ENCODE measurements around the gene UIMC1. TPM values are rescaled to one million over a fixed set of nuclear protein-coding genes. Genes with fewer than 3 reads are reported as not detected.

UIMC1 gene
- polyA plus RNA-seq, 1 donor (not counting 4 experiments of a cell fraction or from before 2014, with no cell fraction given), result 29.0 TPM

- Histone ChIP-seq H4K20me1 (ENCODE audit: control insufficient read depth, extremely low read depth, insufficient read depth, low read length) (no peaks in the 10 kb centered on the region), H3K4me3 (ENCODE audit: control insufficient read depth in 2 of 3, extremely low read depth in 1 of 3, insufficient read depth in 2 of 3, low read depth in 1 of 3, low read length in 3 of 3) (no peak overlapping the region), H3K4me1 (ENCODE audit: control insufficient read depth, extremely low read depth, insufficient read depth, low read length) (no peaks in the 10 kb centered on the region), H3K27ac (ENCODE audit: control insufficient read depth, insufficient read depth, low read length) (no peak overlapping the region), H3K79me2 (ENCODE audit: control insufficient read depth, insufficient read depth, low read length) (no peaks in the 10 kb centered on the region), H3K36me3 (ENCODE audit: control insufficient read depth in 2 of 2, extremely low read depth in 1 of 2, insufficient read depth in 2 of 2, low read length in 2 of 2) (peaks cover 7 to 21% of the 10 kb centered on the region in 2 experiments), H3K9me1 (ENCODE audit: control insufficient read depth, extremely low read depth, insufficient read depth, low read length) (no peaks in the 10 kb centered on the region), H3K9me3 (ENCODE audit: control insufficient read depth, low read depth, low read length) (no peaks in the 10 kb centered on the region), H3K27me3 (ENCODE audit: control insufficient read depth, extremely low read depth, insufficient read depth, low read length) (no peaks in the 10 kb centered on the region), H2AFZ (ENCODE audit: control insufficient read depth, low read length) (no peak overlapping the region), H3K4me2 (ENCODE audit: control insufficient read depth, extremely low read depth, insufficient read depth, low read depth, low read length) (no peak overlapping the region), H3K9ac (ENCODE audit: control insufficient read depth, extremely low read depth, insufficient read depth, low read length) (no peak overlapping the region)
- FAIRE-seq (no peak), DNase-seq (ENCODE audit: low read depth, low spot score) (no peak)
- no peak for TF ChIP-seq CTCF (optimal IDR thresholded peaks at IDR 0.05 in 1 of 3, IDR thresholded peaks at IDR 0.05 in 1 of 3, conservative IDR thresholded peaks at IDR 0.05 in 1 of 3; ENCODE audit: extremely low read depth in 1 of 3, insufficient read depth in 2 of 3, low read length in 3 of 3)
- no peak for TF ChIP-seq EZH2 (IDR thresholded peaks at IDR 0.05; ENCODE audit: low read length)
- dilution Hi-C loops (cut with MboI; ENCODE audit: extremely low pct_ligation_motif_present, low sequenced_read_pairs), result no loop called here
These were observed 105.8 kb downstream of the UIMC1 start for GRCh38 chr5:176900780-176901204.

- H3K9ac ChIP-seq (ENCODE audit: control insufficient read depth, extremely low read depth, insufficient read depth, low read length), result no peak overlapping the region
- no peak overlapping the region for H2AFZ ChIP-seq (ENCODE audit: control insufficient read depth, low read length)
- no peak for FAIRE-seq
- no peak for TF ChIP-seq CTCF (optimal IDR thresholded peaks at IDR 0.05 in 1 of 3, IDR thresholded peaks at IDR 0.05 in 1 of 3, conservative IDR thresholded peaks at IDR 0.05 in 1 of 3; ENCODE audit: extremely low read depth in 1 of 3, insufficient read depth in 2 of 3, low read length in 3 of 3)
- TF ChIP-seq EZH2 (IDR thresholded peaks at IDR 0.05; ENCODE audit: low read length), result no peak
- H3K4me3 ChIP-seq (ENCODE audit: control insufficient read depth in 2 of 3, extremely low read depth in 1 of 3, insufficient read depth in 2 of 3, low read depth in 1 of 3, low read length in 3 of 3), result no peak overlapping the region
- H3K4me2 ChIP-seq (ENCODE audit: control insufficient read depth, extremely low read depth, insufficient read depth, low read depth, low read length), result no peak overlapping the region
- no peaks in the 10 kb centered on the region for H3K9me1 ChIP-seq (ENCODE audit: control insufficient read depth, extremely low read depth, insufficient read depth, low read length)
- H3K27me3 ChIP-seq (ENCODE audit: control insufficient read depth, extremely low read depth, insufficient read depth, low read length), result no peaks in the 10 kb centered on the region
- DNase-seq (ENCODE audit: low read depth, low spot score), result no peak
- H3K36me3 ChIP-seq (ENCODE audit: control insufficient read depth in 2 of 2, extremely low read depth in 1 of 2, insufficient read depth in 2 of 2, low read length in 2 of 2), result peaks cover 5 to 20% of the 10 kb centered on the region in 2 experiments
- no peaks in the 10 kb centered on the region for H3K79me2 ChIP-seq (ENCODE audit: control insufficient read depth, insufficient read depth, low read length)
- H3K27ac ChIP-seq (ENCODE audit: control insufficient read depth, insufficient read depth, low read length), result no peak overlapping the region
- H3K4me1 ChIP-seq (ENCODE audit: control insufficient read depth, extremely low read depth, insufficient read depth, low read length), result no peaks in the 10 kb centered on the region
- no peaks in the 10 kb centered on the region for H4K20me1 ChIP-seq (ENCODE audit: control insufficient read depth, extremely low read depth, insufficient read depth, low read length)
- no peaks in the 10 kb centered on the region for H3K9me3 ChIP-seq (ENCODE audit: control insufficient read depth, low read depth, low read length)
- dilution Hi-C loops (cut with MboI; ENCODE audit: extremely low pct_ligation_motif_present, low sequenced_read_pairs), result no loop called here
These were observed 106.4 kb downstream of the UIMC1 start for GRCh38 chr5:176899946-176900779.
